HG02759 (cell line): ENCODE measurements around the gene GSAP.
"Not testable (repeated sequence)": the region's sequence is repeated elsewhere in the genome, so short reads cannot be mapped to it uniquely, and the experiment has no call there.

Experiments used
- ATAC-seq: cut with Tn5 transposase; IDR thresholded peaks from one replicate; pipeline ENCODE4 v1.9.1; 2021; ENCODE audit warnings: mild to moderate bottlenecking, moderate library complexity; ENCODE audit not compliant: unreplicated experiment

GSAP gene

GRCh38 chr7:77360969-77361368 is 55.2 kb downstream of the GSAP start:
- ATAC-seq = no peak

- ATAC-seq = no peak
Observed at GRCh38 chr7:77360104-77360503, 56.0 kb downstream of the GSAP start.

- ATAC-seq = no peak
Observed at GRCh38 chr7:77359599-77359998, 56.5 kb downstream of the GSAP start.

- no peak for ATAC-seq
Observed at GRCh38 chr7:77354914-77355313, 61.2 kb downstream of the GSAP start.

- ATAC-seq = no peak
Observed at GRCh38 chr7:77354484-77354883, 61.7 kb downstream of the GSAP start.

- no peak for ATAC-seq
Observed at GRCh38 chr7:77353911-77354310, 62.2 kb downstream of the GSAP start.

- ATAC-seq = no peak
Observed at GRCh38 chr7:77353407-77353721, 62.8 kb downstream of the GSAP start.

GRCh38 chr7:77352665-77353406 is 63.3 kb downstream of the GSAP start:
- no peak for ATAC-seq

- peak; percentile 92 for ATAC-seq
Observed at GRCh38 chr7:77351539-77352004, 64.6 kb downstream of the GSAP start.

- ATAC-seq = no peak
Observed at GRCh38 chr7:77349141-77349540, 67.0 kb downstream of the GSAP start.

- no peak for ATAC-seq
Observed at GRCh38 chr7:77348371-77348813, 67.8 kb downstream of the GSAP start.

GRCh38 chr7:77346441-77346840 is 69.7 kb downstream of the GSAP start:
- no peak for ATAC-seq

- ATAC-seq = not testable (repeated sequence)
Observed at GRCh38 chr7:77345426-77345825, 70.7 kb downstream of the GSAP start.

- no peak for ATAC-seq
Observed at GRCh38 chr7:77339726-77340125, 76.4 kb downstream of the GSAP start.

- no peak for ATAC-seq
Observed at GRCh38 chr7:77338883-77339629, 77.1 kb downstream of the GSAP start.

- ATAC-seq = no peak
Observed at GRCh38 chr7:77338260-77338659, 77.9 kb downstream of the GSAP start.

GRCh38 chr7:77337456-77337990 is 78.6 kb downstream of the GSAP start:
- no peak for ATAC-seq

- no peak for ATAC-seq
Observed at GRCh38 chr7:77335581-77335980, 80.6 kb downstream of the GSAP start.

GRCh38 chr7:77334039-77334438 is 82.1 kb downstream of the GSAP start:
- not testable (repeated sequence) for ATAC-seq

GRCh38 chr7:77331938-77332695 is 84.0 kb downstream of the GSAP start:
- ATAC-seq = peak; percentile 83

- peak; percentile 65 for ATAC-seq
Observed at GRCh38 chr7:77330169-77330882, 85.8 kb downstream of the GSAP start.
